Skeletal muscle satellite cell (primary cell): ENCODE data around the gene NTF3.

Experiments
- H3K27me3 ChIP-seq: 2 replicates; pipeline ENCODE4 v1.7.0; 2013; ENCODE audit warnings: low read length; ENCODE audit not compliant: control insufficient read depth, insufficient read depth
- H3K36me3 ChIP-seq: 2 replicates; pipeline ENCODE4 v1.7.0; 2013; ENCODE audit warnings: mild to moderate bottlenecking, control low read depth, low read length; ENCODE audit not compliant: insufficient read depth
- H3K4me1 ChIP-seq: 2 replicates; pipeline ENCODE4 v1.7.0; 2013; ENCODE audit warnings: low read length; ENCODE audit not compliant: control insufficient read depth, insufficient read depth
- H3K4me2 ChIP-seq: 2 replicates; pipeline ENCODE4 v1.7.0; 2013; ENCODE audit warnings: mild to moderate bottlenecking, low read length
- H3K4me3 ChIP-seq: 2 replicates; pipeline ENCODE4 v1.7.0; 2013; ENCODE audit warnings: low read length
- H3K9ac ChIP-seq: 2 replicates; pipeline ENCODE4 v1.7.0; 2013; ENCODE audit warnings: mild to moderate bottlenecking, low read depth, low read length, moderate library complexity
- H3K9me3 ChIP-seq: replicated peaks from 2 replicates; pipeline ENCODE4 v1.7.0; 2013; ENCODE audit warnings: mild to moderate bottlenecking, control low read depth, low read length

NTF3 gene

GRCh38 chr12:5480218-5480937, 48.5 kb downstream of the NTF3 start:
- H3K36me3 ChIP-seq = no peaks in the 10 kb centered on the region

GRCh38 chr12:5480938-5481303, 49.0 kb downstream of the NTF3 start:
- no peaks in the 10 kb centered on the region for H3K9me3 ChIP-seq
- no peak overlapping the region for H3K4me2 ChIP-seq
- no peak overlapping the region for H3K9ac ChIP-seq
- H3K36me3 ChIP-seq = no peaks in the 10 kb centered on the region
- H3K4me3 ChIP-seq = no peak overlapping the region
- H3K4me1 ChIP-seq = no peaks in the 10 kb centered on the region
- peaks cover 8% of the 10 kb centered on the region for H3K27me3 ChIP-seq

More at GRCh38 chr12:5480218-5480937, 48.5 kb downstream of the NTF3 start:
- Histone ChIP-seq H3K27me3 (peaks cover 8% of the 10 kb centered on the region), H3K9ac (no peak overlapping the region), H3K4me3 (no peak overlapping the region), H3K4me1 (no peaks in the 10 kb centered on the region), H3K9me3 (no peaks in the 10 kb centered on the region), H3K4me2 (no peak overlapping the region)

- H3K4me1 ChIP-seq = no peaks in the 10 kb centered on the region
- no peaks in the 10 kb centered on the region for H3K9me3 ChIP-seq
- no peak overlapping the region for H3K4me3 ChIP-seq
- H3K9ac ChIP-seq = no peak overlapping the region
- H3K36me3 ChIP-seq = no peaks in the 10 kb centered on the region
- H3K4me2 ChIP-seq = no peak overlapping the region
- H3K27me3 ChIP-seq = peaks cover 8% of the 10 kb centered on the region
Measured at GRCh38 chr12:5481645-5482044, 49.7 kb downstream of the NTF3 start.

GRCh38 chr12:5484426-5484825, 52.5 kb downstream of the NTF3 start:
- Histone ChIP-seq H3K27me3 (peaks cover 2% of the 10 kb centered on the region), H3K9me3 (no peaks in the 10 kb centered on the region), H3K4me2 (no peak overlapping the region), H3K36me3 (no peaks in the 10 kb centered on the region), H3K4me3 (no peak overlapping the region), H3K4me1 (no peaks in the 10 kb centered on the region), H3K9ac (no peak overlapping the region)

GRCh38 chr12:5485454-5485853, 53.5 kb downstream of the NTF3 start:
- Histone ChIP-seq H3K4me1 (no peaks in the 10 kb centered on the region), H3K4me3 (no peak overlapping the region), H3K36me3 (no peaks in the 10 kb centered on the region), H3K9me3 (no peaks in the 10 kb centered on the region), H3K9ac (no peak overlapping the region), H3K4me2 (no peak overlapping the region), H3K27me3 (no peaks in the 10 kb centered on the region)

- no peaks in the 10 kb centered on the region for H3K9me3 ChIP-seq
- H3K36me3 ChIP-seq = no peaks in the 10 kb centered on the region
- no peak overlapping the region for H3K4me3 ChIP-seq
- H3K9ac ChIP-seq = no peak overlapping the region
- no peak overlapping the region for H3K4me2 ChIP-seq
- no peaks in the 10 kb centered on the region for H3K27me3 ChIP-seq
- H3K4me1 ChIP-seq = no peaks in the 10 kb centered on the region
Measured at GRCh38 chr12:5487076-5487475, 55.2 kb downstream of the NTF3 start.

GRCh38 chr12:5487948-5488625, 56.2 kb downstream of the NTF3 start:
- no peaks in the 10 kb centered on the region for H3K9me3 ChIP-seq
- no peak overlapping the region for H3K4me3 ChIP-seq
- no peaks in the 10 kb centered on the region for H3K4me1 ChIP-seq
- H3K9ac ChIP-seq = no peak overlapping the region
- peaks cover 6% of the 10 kb centered on the region for H3K27me3 ChIP-seq
- H3K4me2 ChIP-seq = no peak overlapping the region
- no peaks in the 10 kb centered on the region for H3K36me3 ChIP-seq

GRCh38 chr12:5488626-5488955, 56.7 kb downstream of the NTF3 start:
- Histone ChIP-seq H3K36me3 (no peaks in the 10 kb centered on the region), H3K4me1 (no peaks in the 10 kb centered on the region), H3K4me2 (no peak overlapping the region), H3K27me3 (peaks cover 6% of the 10 kb centered on the region), H3K9ac (no peak overlapping the region), H3K9me3 (no peaks in the 10 kb centered on the region), H3K4me3 (no peak overlapping the region)

- Histone ChIP-seq H3K4me1 (no peaks in the 10 kb centered on the region), H3K4me3 (no peak overlapping the region), H3K9ac (no peak overlapping the region), H3K9me3 (no peaks in the 10 kb centered on the region), H3K36me3 (no peaks in the 10 kb centered on the region), H3K4me2 (no peak overlapping the region), H3K27me3 (peaks cover 6% of the 10 kb centered on the region)
Measured at GRCh38 chr12:5489017-5489416, 57.1 kb downstream of the NTF3 start.

- H3K27me3 ChIP-seq = peaks cover 6% of the 10 kb centered on the region
- no peak overlapping the region for H3K4me2 ChIP-seq
- H3K4me1 ChIP-seq = no peaks in the 10 kb centered on the region
- no peaks in the 10 kb centered on the region for H3K36me3 ChIP-seq
- no peaks in the 10 kb centered on the region for H3K9me3 ChIP-seq
- H3K4me3 ChIP-seq = no peak overlapping the region
- H3K9ac ChIP-seq = no peak overlapping the region
Measured at GRCh38 chr12:5489760-5490406, 58.0 kb downstream of the NTF3 start.

- H3K36me3 ChIP-seq = no peaks in the 10 kb centered on the region
- no peaks in the 10 kb centered on the region for H3K9me3 ChIP-seq
- H3K9ac ChIP-seq = no peak overlapping the region
- peaks cover 6% of the 10 kb centered on the region for H3K27me3 ChIP-seq
- no peak overlapping the region for H3K4me3 ChIP-seq
- H3K4me2 ChIP-seq = no peak overlapping the region
- H3K4me1 ChIP-seq = no peaks in the 10 kb centered on the region
Measured at GRCh38 chr12:5492562-5492961, 60.7 kb downstream of the NTF3 start.

- Histone ChIP-seq H3K4me2 (no peak overlapping the region), H3K27me3 (peaks cover 6% of the 10 kb centered on the region), H3K4me1 (no peaks in the 10 kb centered on the region), H3K36me3 (no peaks in the 10 kb centered on the region), H3K9ac (no peak overlapping the region), H3K9me3 (no peaks in the 10 kb centered on the region), H3K4me3 (no peak overlapping the region)
Measured at GRCh38 chr12:5493018-5493417, 61.1 kb downstream of the NTF3 start.
